GM18508 (cell line): Measurements from ENCODE around the gene ITPK1.

Experiments used
- ATAC-seq: cut with Tn5 transposase; IDR thresholded peaks from one replicate; pipeline ENCODE4 v1.9.1; 2021; ENCODE audit warnings: moderate number of reproducible peaks; ENCODE audit not compliant: insufficient read depth, unreplicated experiment

ITPK1 gene

GRCh38 chr14:92961567-92961855, 154.2 kb downstream of the ITPK1 start:
- no peak for ATAC-seq

- no peak for ATAC-seq
Measured at GRCh38 chr14:92960706-92961566, 154.8 kb downstream of the ITPK1 start.

- no peak for ATAC-seq
Measured at GRCh38 chr14:92959761-92960680, 155.7 kb downstream of the ITPK1 start.

GRCh38 chr14:92959189-92959531, 156.6 kb downstream of the ITPK1 start:
- no peak for ATAC-seq

- no peak for ATAC-seq
Measured at GRCh38 chr14:92958373-92959188, 157.1 kb downstream of the ITPK1 start.

GRCh38 chr14:92956961-92957360, 158.8 kb downstream of the ITPK1 start:
- no peak for ATAC-seq

GRCh38 chr14:92955381-92955780, 160.3 kb downstream of the ITPK1 start:
- no peak for ATAC-seq

GRCh38 chr14:92954933-92955332, 160.8 kb downstream of the ITPK1 start:
- no peak for ATAC-seq

- ATAC-seq, result no peak
Measured at GRCh38 chr14:92953526-92953925, 162.2 kb downstream of the ITPK1 start.

- ATAC-seq, result no peak
Measured at GRCh38 chr14:92952481-92953298, 163.0 kb downstream of the ITPK1 start.

GRCh38 chr14:92951912-92952471, 163.7 kb downstream of the ITPK1 start:
- no peak for ATAC-seq

- no peak for ATAC-seq
Measured at GRCh38 chr14:92951261-92951660, 164.5 kb downstream of the ITPK1 start.

- ATAC-seq, result no peak
Measured at GRCh38 chr14:92950773-92951172, 165.0 kb downstream of the ITPK1 start.

GRCh38 chr14:92950193-92950540, 165.6 kb downstream of the ITPK1 start:
- ATAC-seq, result no peak

GRCh38 chr14:92949496-92950192, 166.1 kb downstream of the ITPK1 start:
- ATAC-seq, result no peak

GRCh38 chr14:92948647-92949046, 167.1 kb downstream of the ITPK1 start:
- ATAC-seq, result no peak

- no peak for ATAC-seq
Measured at GRCh38 chr14:92946847-92947545, 168.7 kb downstream of the ITPK1 start.
